OCI-LY3 (cell line): ENCODE data around the gene BNC2.

Experiments
- H2AFZ ChIP-seq: fragments of 200-600, 300-600 bp; shearing (Covaris generic); 2 replicates; pipeline ENCODE4 v1.6.0; 2014; ENCODE audit warnings: antibody characterized with exemption, low read depth, low read length
- H3K27ac ChIP-seq: fragments of 200-600, 300-600 bp; sonication (generic); 2 replicates; pipeline ENCODE4 v1.5.1; 2014; ENCODE audit warnings: mild to moderate bottlenecking, low read length, moderate library complexity, mixed read lengths
- H3K27me3 ChIP-seq: fragments of 200-600, 300-600 bp; sonication (generic); 2 replicates; pipeline ENCODE4 v1.6.1; 2014; ENCODE audit warnings: low read depth, low read length, mixed read lengths
- H3K36me3 ChIP-seq: fragments of 200-600, 300-600 bp; sonication (generic); replicated peaks from 2 replicates; pipeline ENCODE3; 2014; ENCODE audit warnings: low read depth, low read length, mixed read lengths
- H3K4me1 ChIP-seq: fragments of 300-600, 200-600 bp; sonication (generic); 2 replicates; pipeline ENCODE4 v1.6.1; 2014; ENCODE audit warnings: low read length, mixed read lengths
- H3K4me2 ChIP-seq: fragments of 200-600, 300-600 bp; sonication (generic); 2 replicates; pipeline ENCODE4 v1.6.1; 2014; ENCODE audit warnings: low read length, mixed read lengths
- H3K4me3 ChIP-seq: fragments of 300-600, 200-600 bp; sonication (generic); 2 replicates; pipeline ENCODE4 v1.5.1; 2014; ENCODE audit warnings: antibody characterized with exemption, mild to moderate bottlenecking, low read length, moderate library complexity
- H3K79me2 ChIP-seq: fragments of 300-600, 200-600 bp; shearing (Covaris generic); 2 replicates; pipeline ENCODE4 v1.6.1; 2014; ENCODE audit warnings: mild to moderate bottlenecking, low read length, mixed read lengths
- H3K9ac ChIP-seq: fragments of 300-600, 200-600 bp; shearing (Covaris generic); 2 replicates; pipeline ENCODE4 v1.6.0; 2014; ENCODE audit warnings: mild to moderate bottlenecking, low read length, moderate library complexity
- H3K9me3 ChIP-seq: fragments of 200-600, 300-600 bp; shearing (Covaris generic); 2 replicates; pipeline ENCODE4 v1.6.1; 2014; ENCODE audit warnings: low read length, mixed read lengths; ENCODE audit not compliant: insufficient read depth
- H4K20me1 ChIP-seq: fragments of 200-600, 300-600 bp; sonication (generic); 2 replicates; pipeline ENCODE4 v1.6.1; 2016; ENCODE audit warnings: low read length, mixed read lengths; ENCODE audit not compliant: insufficient read depth
- EZH2phosphoT487 ChIP-seq: fragments of 200-600 bp; shearing (Covaris generic); IDR thresholded peaks from 2 replicates; pipeline ENCODE4 v1.6.1; 2018; ENCODE audit warnings: antibody characterized with exemption, mixed run types, low read depth
- TF ChIP-seq, protein P1 (sequence below): fragments of 200-600, 300-600 bp; sonication (generic); IDR thresholded peaks from 2 replicates; pipeline ENCODE4 v1.5.1; 2014; ENCODE audit warnings: antibody characterized with exemption, low read length, low read depth

The BNC2 gene

DNA sequence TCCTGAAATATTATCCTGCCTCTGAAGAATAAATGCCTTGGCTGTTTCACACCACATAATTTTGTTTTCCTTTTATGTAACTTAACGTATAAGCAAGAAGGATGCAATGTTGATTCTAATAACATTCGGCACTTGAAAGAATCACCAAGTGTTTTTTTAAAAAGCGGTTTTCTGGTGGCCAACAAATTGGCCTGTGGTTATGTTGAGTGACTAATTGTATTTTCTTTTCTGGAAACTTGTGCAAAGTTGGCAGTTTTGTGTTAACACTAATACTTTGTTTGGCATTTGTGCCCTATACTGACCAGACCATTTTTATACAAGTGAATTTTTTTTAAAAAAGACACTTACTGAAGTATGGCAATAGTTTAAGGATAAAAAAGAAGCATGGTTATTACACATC is 452.7 kb downstream of the BNC2 start:
- Histone ChIP-seq H2AFZ (no peak overlapping the region), H3K4me2 (no peak overlapping the region), H3K4me1 (no peaks in the 10 kb centered on the region), H3K9ac (no peak overlapping the region), H4K20me1 (no peaks in the 10 kb centered on the region), H3K27me3 (peaks cover 8% of the 10 kb centered on the region; the same call in 1 of the 2 replicates), H3K27ac (no peak overlapping the region), H3K4me3 (no peak overlapping the region), H3K9me3 (no peaks in the 10 kb centered on the region), H3K36me3 (no peaks in the 10 kb centered on the region), H3K79me2 (no peaks in the 10 kb centered on the region)
- TF ChIP-seq, protein P1, sequence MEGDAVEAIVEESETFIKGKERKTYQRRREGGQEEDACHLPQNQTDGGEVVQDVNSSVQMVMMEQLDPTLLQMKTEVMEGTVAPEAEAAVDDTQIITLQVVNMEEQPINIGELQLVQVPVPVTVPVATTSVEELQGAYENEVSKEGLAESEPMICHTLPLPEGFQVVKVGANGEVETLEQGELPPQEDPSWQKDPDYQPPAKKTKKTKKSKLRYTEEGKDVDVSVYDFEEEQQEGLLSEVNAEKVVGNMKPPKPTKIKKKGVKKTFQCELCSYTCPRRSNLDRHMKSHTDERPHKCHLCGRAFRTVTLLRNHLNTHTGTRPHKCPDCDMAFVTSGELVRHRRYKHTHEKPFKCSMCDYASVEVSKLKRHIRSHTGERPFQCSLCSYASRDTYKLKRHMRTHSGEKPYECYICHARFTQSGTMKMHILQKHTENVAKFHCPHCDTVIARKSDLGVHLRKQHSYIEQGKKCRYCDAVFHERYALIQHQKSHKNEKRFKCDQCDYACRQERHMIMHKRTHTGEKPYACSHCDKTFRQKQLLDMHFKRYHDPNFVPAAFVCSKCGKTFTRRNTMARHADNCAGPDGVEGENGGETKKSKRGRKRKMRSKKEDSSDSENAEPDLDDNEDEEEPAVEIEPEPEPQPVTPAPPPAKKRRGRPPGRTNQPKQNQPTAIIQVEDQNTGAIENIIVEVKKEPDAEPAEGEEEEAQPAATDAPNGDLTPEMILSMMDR = no peak
- TF ChIP-seq EZH2phosphoT487 = no peak

DNA sequence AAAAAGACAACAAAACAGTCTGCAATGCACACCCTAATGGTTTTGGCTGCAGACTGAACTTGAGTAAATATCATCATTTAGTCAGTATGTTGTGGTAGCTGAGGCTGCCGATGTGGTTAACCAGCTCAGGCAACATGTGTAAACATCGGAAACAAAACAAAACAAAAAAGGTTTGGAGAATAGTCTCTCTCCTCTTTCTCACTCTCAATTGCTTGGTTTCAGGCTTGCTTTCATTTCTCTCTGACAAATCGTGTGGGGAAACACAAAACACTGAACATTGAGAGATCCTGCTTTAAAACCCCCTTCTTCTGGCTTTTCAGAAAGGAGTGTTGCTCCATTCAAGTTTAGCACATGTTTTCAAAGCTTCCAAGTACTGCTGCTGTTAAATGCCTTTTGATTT is 453.3 kb downstream of the BNC2 start:
- H3K36me3 ChIP-seq = no peaks in the 10 kb centered on the region
- no peak overlapping the region for H3K4me2 ChIP-seq
- H3K9me3 ChIP-seq = no peaks in the 10 kb centered on the region
- H3K9ac ChIP-seq = no peak overlapping the region
- H2AFZ ChIP-seq = no peak overlapping the region
- peaks cover 8% of the 10 kb centered on the region; the same call in 1 of the 2 replicates for H3K27me3 ChIP-seq
- TF ChIP-seq, protein P1 = no peak
- no peak for TF ChIP-seq EZH2phosphoT487
- no peak overlapping the region for H3K27ac ChIP-seq
- no peak overlapping the region for H3K4me3 ChIP-seq
- no peaks in the 10 kb centered on the region for H3K79me2 ChIP-seq
- no peaks in the 10 kb centered on the region for H3K4me1 ChIP-seq
- H4K20me1 ChIP-seq = no peaks in the 10 kb centered on the region

DNA sequence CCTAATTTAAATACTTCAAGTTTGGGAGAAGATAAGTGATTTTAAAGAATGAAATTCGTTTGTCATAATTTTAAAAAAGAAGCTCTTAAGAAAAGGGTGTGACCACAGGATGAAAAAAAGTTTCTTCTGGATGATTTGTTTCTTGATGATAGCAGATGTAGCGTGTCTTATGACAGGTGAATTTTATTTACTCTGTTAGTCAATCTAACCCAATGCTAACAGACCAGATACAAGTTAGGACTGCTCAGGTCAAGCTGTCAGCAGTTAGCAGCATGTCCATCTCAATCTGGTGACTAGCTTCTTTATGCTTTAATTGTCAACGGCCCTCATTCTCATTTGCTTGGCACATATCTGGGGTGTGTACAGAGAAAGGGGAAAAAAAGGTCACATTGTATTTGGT is 456.0 kb downstream of the BNC2 start:
- H2AFZ ChIP-seq = no peak overlapping the region
- no peaks in the 10 kb centered on the region for H3K4me1 ChIP-seq
- no peak overlapping the region for H3K27ac ChIP-seq

GRCh38 chr9:16413509-16414016 is 456.9 kb downstream of the BNC2 start:
- TF ChIP-seq, protein P1 = no peak
- TF ChIP-seq EZH2phosphoT487 = no peak
- no peak overlapping the region for H3K27ac ChIP-seq
- no peak overlapping the region for H3K9ac ChIP-seq
- no peaks in the 10 kb centered on the region for H3K4me1 ChIP-seq
- H3K27me3 ChIP-seq = peaks cover 8% of the 10 kb centered on the region; the same call in 1 of the 2 replicates
- H2AFZ ChIP-seq = no peak overlapping the region
- H3K79me2 ChIP-seq = no peaks in the 10 kb centered on the region
- H4K20me1 ChIP-seq = no peaks in the 10 kb centered on the region
- H3K36me3 ChIP-seq = no peaks in the 10 kb centered on the region
- H3K4me3 ChIP-seq = no peak overlapping the region
- H3K4me2 ChIP-seq = no peak overlapping the region
- H3K9me3 ChIP-seq = no peaks in the 10 kb centered on the region

More for the DNA sequence above, 456.0 kb downstream of the BNC2 start:
- H3K36me3 ChIP-seq = no peaks in the 10 kb centered on the region
- no peaks in the 10 kb centered on the region for H3K79me2 ChIP-seq
- H3K4me2 ChIP-seq = no peak overlapping the region
- H3K27me3 ChIP-seq = peaks cover 8% of the 10 kb centered on the region; the same call in 1 of the 2 replicates
- no peaks in the 10 kb centered on the region for H4K20me1 ChIP-seq
- H3K4me3 ChIP-seq = no peak overlapping the region
- H3K9ac ChIP-seq = no peak overlapping the region
- TF ChIP-seq, protein P1 = no peak
- no peak for TF ChIP-seq EZH2phosphoT487
- H3K9me3 ChIP-seq = no peaks in the 10 kb centered on the region
